ENCODE data around the gene RNF38. TPM values are rescaled to one million over a fixed set of nuclear protein-coding genes. Genes with fewer than 3 reads are reported as not detected.

Gene RNF38
- total and polyA plus RNA-seq, 2 donors (not counting 3 experiments of a cell fraction or from before 2014, with no cell fraction given) = 36.7 to 47.2 TPM

DNA sequence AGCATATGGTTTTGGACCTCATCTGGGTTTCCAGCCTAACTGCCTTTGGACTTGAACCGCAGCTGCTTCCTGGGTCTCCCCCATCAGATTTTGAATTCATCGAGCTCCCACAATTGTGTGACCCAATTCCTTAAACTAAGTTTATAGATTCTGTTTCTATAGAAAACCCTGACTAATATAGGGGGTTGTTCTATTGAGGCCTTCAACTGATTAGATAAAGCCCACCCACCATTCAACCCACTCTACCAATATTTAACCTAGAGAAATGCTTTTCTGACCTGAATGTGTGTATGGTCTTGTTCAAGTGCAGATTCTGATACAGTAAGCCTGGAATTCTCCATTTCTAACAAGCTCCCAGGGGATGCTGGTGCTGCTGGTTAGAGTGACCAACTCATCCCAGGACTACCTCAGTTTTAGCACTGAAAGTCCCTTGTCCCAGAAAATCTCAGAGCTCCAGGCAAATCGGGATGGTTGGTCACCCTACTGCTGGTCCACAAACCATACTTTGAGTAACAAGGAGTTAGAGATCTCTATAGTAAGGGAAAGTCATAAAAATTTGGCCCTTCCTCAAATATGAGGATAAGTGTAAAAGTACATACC, 110.1 kb downstream of the RNF38 start:
- Histone ChIP-seq H2AFZ (ENCODE audit: low read depth, low read length) (no peak overlapping the region), H3K27me3 (ENCODE audit: control insufficient read depth in 2 of 2, insufficient read depth in 2 of 2, low read length in 2 of 2) (no peaks in the 10 kb centered on the region), H3K9me3 (replicated peaks; ENCODE audit: control insufficient read depth, insufficient read depth, low read length) (no peaks in the 10 kb centered on the region), H4K20me1 (replicated peaks; ENCODE audit: control insufficient read depth, extremely low read depth, insufficient read depth, low read length) (no peaks in the 10 kb centered on the region), H3K36me3 (ENCODE audit: control insufficient read depth in 2 of 2, extremely low read depth in 1 of 2, insufficient read depth in 2 of 2, low read length in 2 of 2) (no peaks in the 10 kb centered on the region), H3K9me1 (replicated peaks; ENCODE audit: control insufficient read depth, extremely low read depth, insufficient read depth, low read length) (no peaks in the 10 kb centered on the region), H3K4me1 (ENCODE audit: control insufficient read depth, extremely low read depth, insufficient read depth, low read length) (no peaks in the 10 kb centered on the region), H3K79me2 (ENCODE audit: control insufficient read depth, insufficient read depth, low read length) (no peaks in the 10 kb centered on the region), H3K9ac (replicated peaks; ENCODE audit: extremely low read depth, insufficient read depth, low read length) (no peak overlapping the region), H3K4me2 (ENCODE audit: insufficient read depth, low read length) (no peak overlapping the region), H3K4me3 (replicated peaks in 1 of 3; ENCODE audit: insufficient read depth in 1 of 3, low read depth in 1 of 3, low read length in 3 of 3) (no peak overlapping the region), H3K27ac (ENCODE audit: insufficient read depth, low read depth, low read length) (no peak overlapping the region)
- intact Hi-C loops (cut with micrococcal nuclease) (no loop called here), dilution Hi-C loops (cut with MboI; ENCODE audit: extremely low pct_ligation_motif_present, low sequenced_read_pairs) (no loop called here)
- no TSS peak for BruUV-seq (replicated peaks)
- FAIRE-seq = no peak
- DNase-seq (ENCODE audit: low read depth, low spot score) = no peak
- POLR2A ChIA-PET = no interaction called here
- no peak for TF ChIP-seq POLR2A (IDR thresholded peaks at IDR 0.05; ENCODE audit: low read depth, low read length)
- TF ChIP-seq JUN (IDR thresholded peaks at IDR 0.05; ENCODE audit: borderline replicate concordance, insufficient read depth, insufficient read length, low read depth) = no peak
- TF ChIP-seq POLR2AphosphoS5 (IDR thresholded peaks at IDR 0.05; ENCODE audit: insufficient read depth, low read depth, low read length) = no peak
- TF ChIP-seq, protein P1, sequence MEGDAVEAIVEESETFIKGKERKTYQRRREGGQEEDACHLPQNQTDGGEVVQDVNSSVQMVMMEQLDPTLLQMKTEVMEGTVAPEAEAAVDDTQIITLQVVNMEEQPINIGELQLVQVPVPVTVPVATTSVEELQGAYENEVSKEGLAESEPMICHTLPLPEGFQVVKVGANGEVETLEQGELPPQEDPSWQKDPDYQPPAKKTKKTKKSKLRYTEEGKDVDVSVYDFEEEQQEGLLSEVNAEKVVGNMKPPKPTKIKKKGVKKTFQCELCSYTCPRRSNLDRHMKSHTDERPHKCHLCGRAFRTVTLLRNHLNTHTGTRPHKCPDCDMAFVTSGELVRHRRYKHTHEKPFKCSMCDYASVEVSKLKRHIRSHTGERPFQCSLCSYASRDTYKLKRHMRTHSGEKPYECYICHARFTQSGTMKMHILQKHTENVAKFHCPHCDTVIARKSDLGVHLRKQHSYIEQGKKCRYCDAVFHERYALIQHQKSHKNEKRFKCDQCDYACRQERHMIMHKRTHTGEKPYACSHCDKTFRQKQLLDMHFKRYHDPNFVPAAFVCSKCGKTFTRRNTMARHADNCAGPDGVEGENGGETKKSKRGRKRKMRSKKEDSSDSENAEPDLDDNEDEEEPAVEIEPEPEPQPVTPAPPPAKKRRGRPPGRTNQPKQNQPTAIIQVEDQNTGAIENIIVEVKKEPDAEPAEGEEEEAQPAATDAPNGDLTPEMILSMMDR (IDR thresholded peaks at IDR 0.05; ENCODE audit: extremely low read depth in 1 of 2, insufficient read depth in 1 of 2, low read depth in 1 of 2, low read length in 2 of 2) = no peak
- no peak for TF ChIP-seq MYC (IDR thresholded peaks at IDR 0.05; ENCODE audit: low read depth, low read length)
- no peak for TF ChIP-seq MAX (IDR thresholded peaks at IDR 0.05; ENCODE audit: insufficient read depth, insufficient read length)
- no peak for TF ChIP-seq GATA2 (IDR thresholded peaks at IDR 0.05; ENCODE audit: insufficient read depth, insufficient read length, low read depth, low read length)
- no peak for TF ChIP-seq FOS (IDR thresholded peaks at IDR 0.05; ENCODE audit: borderline replicate concordance, insufficient read depth, low read length)
- no peak for TF ChIP-seq EZH2 (IDR thresholded peaks at IDR 0.05; ENCODE audit: borderline replicate concordance, low read depth, low read length, severe bottlenecking)
- CTCF ChIA-PET = interaction anchor here (1.0 to 1.3 kb wide), 4 partner anchors 12 to 41 kb away, joined by 3 to 4 read pairs (median 3); no protein-coding TSS in a partner anchor
